ENCODE results near the gene RTL10. TPM values are rescaled to one million over a fixed set of nuclear protein-coding genes. Genes with fewer than 3 reads are reported as not detected.

Gene RTL10
- polyA plus RNA-seq, 2 donors = 8.1 to 13.8 TPM

DNA sequence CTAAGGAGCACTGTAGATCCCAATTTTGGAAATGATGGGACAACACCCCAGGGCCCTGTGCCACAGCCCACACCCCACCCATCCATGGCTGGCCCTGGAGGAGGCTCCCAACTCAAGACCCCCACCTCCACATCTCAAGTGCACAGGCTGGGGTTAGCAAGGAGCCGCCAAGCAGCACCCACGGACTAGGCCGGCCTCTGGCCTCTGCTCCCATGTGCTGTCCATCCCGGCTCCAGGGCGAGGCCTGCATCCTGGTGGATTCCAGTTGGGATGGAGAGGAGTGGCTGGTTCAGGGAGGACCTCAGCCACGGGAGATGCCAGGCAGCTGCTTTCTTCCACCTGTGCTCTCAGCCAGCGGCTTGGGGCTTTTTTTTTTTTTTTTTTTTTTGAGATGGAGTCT lies 43.5 kb upstream of the RTL10 start:
- 92 to 93% methylated on average over 7 of the region's 7 CpGs for WGBS, 2 donors
- H3K36me3 ChIP-seq (ENCODE audit: control insufficient read depth in 2 of 2, insufficient read depth in 2 of 2, low read length in 1 of 2) = peaks cover 4 to 24% of the 10 kb centered on the region in 2 donors

DNA sequence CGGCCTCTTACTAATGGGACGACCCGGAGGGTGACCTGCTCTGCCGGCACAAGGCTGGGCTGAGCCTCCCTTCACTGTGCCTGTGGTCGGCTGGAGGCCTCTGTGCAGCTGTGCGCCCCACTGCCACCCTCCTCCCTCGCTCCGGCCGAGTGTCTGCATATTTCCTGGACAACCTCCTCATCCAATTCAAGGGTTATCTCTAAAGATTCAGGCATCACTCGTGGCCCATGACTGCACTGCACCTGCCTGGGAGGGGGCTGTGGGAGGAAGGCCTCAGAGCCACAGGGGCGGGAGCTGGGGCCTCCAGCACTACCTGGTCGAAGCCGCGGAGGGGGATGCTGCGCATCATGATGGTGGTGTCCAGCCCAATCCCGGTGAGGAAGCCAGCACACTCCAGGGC lies 43.1 kb upstream of the RTL10 start:
- Histone ChIP-seq H3K27me3 (ENCODE audit: control insufficient read depth in 1 of 2, insufficient read depth in 2 of 2, low read length in 2 of 2) (no peaks in the 10 kb centered on the region), H3K27ac (ENCODE audit: low read depth in 2 of 2, low read length in 1 of 2) (no peak overlapping the region), H3K36me3 (ENCODE audit: control insufficient read depth in 2 of 2, insufficient read depth in 2 of 2, low read length in 1 of 2) (peaks cover 4 to 26% of the 10 kb centered on the region in 2 donors), H3K4me3 (ENCODE audit: low read depth in 1 of 2, low read length in 2 of 2) (no peak overlapping the region), H3K4me1 (ENCODE audit: control insufficient read depth in 2 of 2, insufficient read depth in 2 of 2, low read length in 1 of 2) (no peaks in the 10 kb centered on the region), H3K9me3 (ENCODE audit: control insufficient read depth in 2 of 2, insufficient read depth in 1 of 2, low read depth in 1 of 2, low read length in 1 of 2) (no peaks in the 10 kb centered on the region)
- WGBS, 2 donors = 93 to 94% methylated on average over 16 of the region's 16 CpGs

More for the DNA sequence above, 43.5 kb upstream of the RTL10 start:
- Histone ChIP-seq H3K9me3 (ENCODE audit: control insufficient read depth in 2 of 2, insufficient read depth in 1 of 2, low read depth in 1 of 2, low read length in 1 of 2) (no peaks in the 10 kb centered on the region), H3K27ac (ENCODE audit: low read depth in 2 of 2, low read length in 1 of 2) (no peak overlapping the region), H3K27me3 (ENCODE audit: control insufficient read depth in 1 of 2, insufficient read depth in 2 of 2, low read length in 2 of 2) (no peaks in the 10 kb centered on the region), H3K4me1 (ENCODE audit: control insufficient read depth in 2 of 2, insufficient read depth in 2 of 2, low read length in 1 of 2) (no peaks in the 10 kb centered on the region), H3K4me3 (ENCODE audit: low read depth in 1 of 2, low read length in 2 of 2) (no peak overlapping the region)

DNA sequence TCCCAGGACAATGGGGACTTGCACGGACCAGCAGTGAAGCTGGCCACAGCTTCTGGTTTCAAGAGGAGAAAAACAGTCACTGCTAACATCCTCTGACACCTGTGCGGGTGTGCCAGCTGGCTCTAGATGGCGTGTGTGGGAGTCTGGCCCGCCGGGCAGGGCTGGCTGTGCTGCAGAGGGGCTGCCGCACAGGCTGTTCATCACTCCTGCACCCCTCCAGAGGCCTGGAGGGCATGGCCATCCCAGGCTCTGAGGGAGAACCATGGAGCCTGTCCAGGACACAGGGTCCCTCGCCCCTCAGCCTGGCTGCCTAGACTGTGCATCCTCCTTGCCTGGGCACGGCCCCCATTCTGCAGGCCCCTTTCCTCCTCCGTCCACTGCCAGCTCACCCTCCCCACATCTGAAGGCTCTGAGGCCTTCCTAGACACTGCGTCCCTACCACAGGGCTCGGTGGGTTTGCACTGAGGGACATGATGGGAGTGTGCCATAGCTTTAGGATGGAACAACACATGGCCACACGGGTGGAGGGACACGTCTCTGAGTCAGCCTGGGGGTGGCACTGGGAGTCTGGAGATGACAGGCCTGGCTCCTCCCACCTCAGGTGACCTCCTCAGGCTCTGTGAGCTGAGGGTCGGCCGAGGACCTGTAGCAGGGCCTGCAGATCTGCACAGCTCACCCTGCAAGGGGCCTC lies 42.1 kb upstream of the RTL10 start:
- no peaks in the 10 kb centered on the region for H3K9me3 ChIP-seq (ENCODE audit: control insufficient read depth in 2 of 2, insufficient read depth in 1 of 2, low read depth in 1 of 2, low read length in 1 of 2)
- peaks cover 4 to 7% of the 10 kb centered on the region in 2 donors for H3K4me1 ChIP-seq (ENCODE audit: control insufficient read depth in 2 of 2, insufficient read depth in 2 of 2, low read length in 1 of 2)
- no peaks in the 10 kb centered on the region for H3K27me3 ChIP-seq (ENCODE audit: control insufficient read depth in 1 of 2, insufficient read depth in 2 of 2, low read length in 2 of 2)
- H3K27ac ChIP-seq (ENCODE audit: low read depth in 2 of 2, low read length in 1 of 2) = no peak overlapping the region
- no peak overlapping the region for H3K4me3 ChIP-seq (ENCODE audit: low read depth in 1 of 2, low read length in 2 of 2)
- peaks cover 4 to 26% of the 10 kb centered on the region in 2 donors for H3K36me3 ChIP-seq (ENCODE audit: control insufficient read depth in 2 of 2, insufficient read depth in 2 of 2, low read length in 1 of 2)
- 58 to 60% methylated on average over 15 of the region's 15 CpGs for WGBS, 2 donors

DNA sequence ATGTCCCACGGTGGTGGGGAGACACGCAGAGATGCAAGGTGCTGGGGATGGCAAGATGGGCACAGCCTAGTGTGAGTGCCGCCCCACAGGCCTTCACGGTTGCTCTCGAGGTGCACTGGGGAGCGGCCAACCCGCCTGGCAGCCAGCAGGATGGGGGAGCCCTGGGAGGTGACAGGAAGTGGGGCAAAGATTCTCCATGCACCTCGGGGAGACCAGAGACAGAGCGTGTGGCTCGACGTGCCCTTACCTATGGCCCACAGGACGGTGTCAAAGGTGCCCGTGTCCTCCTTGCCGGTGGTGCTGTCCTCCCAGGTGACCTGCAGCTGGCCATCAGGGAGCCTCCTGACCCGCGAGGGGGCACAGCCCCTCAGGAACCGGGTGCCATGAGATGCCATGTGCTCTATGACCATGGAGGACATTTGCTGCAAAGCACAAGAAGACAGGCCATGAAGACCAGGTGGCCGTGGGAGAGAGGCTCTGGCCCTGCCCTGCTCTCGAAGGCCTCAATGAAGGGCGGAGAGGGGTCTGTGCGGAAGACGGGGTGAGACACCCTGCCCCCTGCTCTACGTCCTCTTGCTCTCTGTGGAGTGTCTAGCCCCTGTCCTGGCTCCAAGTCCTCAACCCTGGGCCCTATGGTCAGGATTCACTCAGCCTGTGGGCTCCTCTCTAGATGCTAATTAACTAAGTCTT lies 40.6 kb upstream of the RTL10 start:
- WGBS, 2 donors = 92 to 94% methylated on average over 19 to 23 of the region's 23 CpGs
- Histone ChIP-seq H3K27me3 (ENCODE audit: control insufficient read depth in 1 of 2, insufficient read depth in 2 of 2, low read length in 2 of 2) (no peaks in the 10 kb centered on the region), H3K27ac (ENCODE audit: low read depth in 2 of 2, low read length in 1 of 2) (no peak overlapping the region), H3K4me1 (ENCODE audit: control insufficient read depth in 2 of 2, insufficient read depth in 2 of 2, low read length in 1 of 2) (peaks cover 8 to 15% of the 10 kb centered on the region in 2 donors), H3K4me3 (ENCODE audit: low read depth in 1 of 2, low read length in 2 of 2) (no peak overlapping the region), H3K9me3 (ENCODE audit: control insufficient read depth in 2 of 2, insufficient read depth in 1 of 2, low read depth in 1 of 2, low read length in 1 of 2) (no peaks in the 10 kb centered on the region), H3K36me3 (ENCODE audit: control insufficient read depth in 2 of 2, insufficient read depth in 2 of 2, low read length in 1 of 2) (peaks cover 4 to 22% of the 10 kb centered on the region in 2 donors)

DNA sequence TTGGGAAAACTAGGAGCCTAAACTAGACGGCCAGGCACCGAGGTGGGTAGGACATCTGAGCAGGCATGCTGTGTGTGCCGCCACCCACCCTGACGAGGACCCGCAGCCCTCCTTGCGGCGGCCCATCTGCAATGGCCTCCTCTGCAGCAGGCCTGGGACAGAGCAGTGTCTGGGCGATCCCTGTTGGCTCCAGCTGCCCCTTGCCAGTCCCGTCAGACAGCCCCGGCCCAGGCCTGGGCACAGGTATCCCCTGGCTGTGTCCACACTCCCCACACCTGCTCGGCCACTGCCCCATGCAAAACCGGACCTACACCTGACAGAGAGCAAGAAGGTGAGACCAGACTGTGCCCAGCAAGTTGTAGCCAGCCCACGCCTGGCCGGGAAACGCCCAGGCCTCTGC lies 38.7 kb upstream of the RTL10 start:
- Histone ChIP-seq H3K27me3 (ENCODE audit: control insufficient read depth in 1 of 2, insufficient read depth in 2 of 2, low read length in 2 of 2) (no peaks in the 10 kb centered on the region), H3K36me3 (ENCODE audit: control insufficient read depth in 2 of 2, insufficient read depth in 2 of 2, low read length in 1 of 2) (peaks cover 0 to 13% of the 10 kb centered on the region in 2 donors), H3K4me3 (ENCODE audit: low read depth in 1 of 2, low read length in 2 of 2) (no peak overlapping the region), H3K4me1 (ENCODE audit: control insufficient read depth in 2 of 2, insufficient read depth in 2 of 2, low read length in 1 of 2) (peaks cover 8 to 17% of the 10 kb centered on the region in 2 donors), H3K9me3 (ENCODE audit: control insufficient read depth in 2 of 2, insufficient read depth in 1 of 2, low read depth in 1 of 2, low read length in 1 of 2) (no peaks in the 10 kb centered on the region), H3K27ac (ENCODE audit: low read depth in 2 of 2, low read length in 1 of 2) (no peak overlapping the region)
- 91 to 92% methylated on average over 15 of the region's 15 CpGs for WGBS, 2 donors

DNA sequence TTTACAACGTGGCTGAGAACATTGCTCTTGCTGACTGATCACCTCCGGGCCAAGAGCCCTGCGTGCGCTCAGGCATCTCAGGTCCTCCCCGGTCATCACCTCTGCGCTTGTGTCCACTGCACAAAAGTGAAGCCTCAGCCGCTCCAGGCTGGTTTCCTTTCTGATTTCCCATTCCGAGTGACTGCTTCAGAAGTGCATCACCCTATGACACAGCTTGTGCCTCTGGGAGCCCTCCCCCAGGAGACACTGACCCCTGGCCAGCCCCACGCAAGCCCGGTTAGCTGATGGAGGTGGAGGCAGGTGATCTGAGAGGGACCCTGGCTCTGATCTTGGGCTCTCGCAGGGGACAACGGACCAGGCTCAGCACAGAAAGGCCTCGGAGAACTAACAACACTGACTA lies 38.3 kb upstream of the RTL10 start:
- Histone ChIP-seq H3K27me3 (ENCODE audit: control insufficient read depth in 1 of 2, insufficient read depth in 2 of 2, low read length in 2 of 2) (no peaks in the 10 kb centered on the region), H3K36me3 (ENCODE audit: control insufficient read depth in 2 of 2, insufficient read depth in 2 of 2, low read length in 1 of 2) (peaks cover 0 to 13% of the 10 kb centered on the region in 2 donors), H3K4me3 (ENCODE audit: low read depth in 1 of 2, low read length in 2 of 2) (no peak overlapping the region), H3K27ac (ENCODE audit: low read depth in 2 of 2, low read length in 1 of 2) (no peak overlapping the region), H3K4me1 (ENCODE audit: control insufficient read depth in 2 of 2, insufficient read depth in 2 of 2, low read length in 1 of 2) (peaks cover 8 to 21% of the 10 kb centered on the region in 2 donors), H3K9me3 (ENCODE audit: control insufficient read depth in 2 of 2, insufficient read depth in 1 of 2, low read depth in 1 of 2, low read length in 1 of 2) (no peaks in the 10 kb centered on the region)
- WGBS, 2 donors = 84 to 85% methylated on average over 13 of the region's 13 CpGs

DNA sequence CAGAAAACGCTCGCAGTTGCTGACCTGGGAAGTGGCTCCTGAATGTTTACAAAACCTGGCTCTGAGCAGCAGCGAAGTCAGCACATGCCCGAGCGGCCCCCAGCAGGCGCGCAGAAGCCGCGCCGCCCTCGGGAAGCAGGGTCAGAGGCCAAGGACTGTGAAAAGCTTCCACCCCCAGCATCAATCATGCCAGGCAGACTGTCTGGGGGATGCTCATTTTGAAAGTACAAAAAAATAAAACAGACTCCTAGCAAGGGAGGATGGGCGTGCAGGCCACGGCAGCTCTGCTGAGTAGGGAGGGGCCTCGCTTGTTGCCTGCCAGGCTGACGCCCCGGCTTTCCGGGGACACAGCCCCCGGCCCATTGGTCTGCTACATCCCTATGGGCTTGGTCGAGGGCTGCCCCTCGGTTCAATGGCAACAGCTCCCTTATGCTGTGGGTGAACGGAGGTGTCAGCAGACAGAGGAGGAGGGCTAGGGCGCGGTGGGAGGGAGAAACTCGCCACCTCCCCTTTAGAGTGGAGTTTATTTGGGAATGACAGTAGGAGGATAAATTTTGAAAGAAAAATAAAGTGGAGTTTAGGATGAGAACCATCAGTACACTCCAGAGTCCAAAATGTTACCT lies 37.7 kb upstream of the RTL10 start:
- Histone ChIP-seq H3K4me3 (ENCODE audit: low read depth in 1 of 2, low read length in 2 of 2) (no peak overlapping the region), H3K4me1 (ENCODE audit: control insufficient read depth in 2 of 2, insufficient read depth in 2 of 2, low read length in 1 of 2) (peaks cover 8 to 22% of the 10 kb centered on the region in 2 donors), H3K27ac (ENCODE audit: low read depth in 2 of 2, low read length in 1 of 2) (peak overlapping the region; percentile 29 to 59), H3K36me3 (ENCODE audit: control insufficient read depth in 2 of 2, insufficient read depth in 2 of 2, low read length in 1 of 2) (peaks cover 0 to 13% of the 10 kb centered on the region in 2 donors), H3K9me3 (ENCODE audit: control insufficient read depth in 2 of 2, insufficient read depth in 1 of 2, low read depth in 1 of 2, low read length in 1 of 2) (no peaks in the 10 kb centered on the region), H3K27me3 (ENCODE audit: control insufficient read depth in 1 of 2, insufficient read depth in 2 of 2, low read length in 2 of 2) (no peaks in the 10 kb centered on the region)
- WGBS, 2 donors = 30 to 40% methylated on average over 24 of the region's 24 CpGs

DNA sequence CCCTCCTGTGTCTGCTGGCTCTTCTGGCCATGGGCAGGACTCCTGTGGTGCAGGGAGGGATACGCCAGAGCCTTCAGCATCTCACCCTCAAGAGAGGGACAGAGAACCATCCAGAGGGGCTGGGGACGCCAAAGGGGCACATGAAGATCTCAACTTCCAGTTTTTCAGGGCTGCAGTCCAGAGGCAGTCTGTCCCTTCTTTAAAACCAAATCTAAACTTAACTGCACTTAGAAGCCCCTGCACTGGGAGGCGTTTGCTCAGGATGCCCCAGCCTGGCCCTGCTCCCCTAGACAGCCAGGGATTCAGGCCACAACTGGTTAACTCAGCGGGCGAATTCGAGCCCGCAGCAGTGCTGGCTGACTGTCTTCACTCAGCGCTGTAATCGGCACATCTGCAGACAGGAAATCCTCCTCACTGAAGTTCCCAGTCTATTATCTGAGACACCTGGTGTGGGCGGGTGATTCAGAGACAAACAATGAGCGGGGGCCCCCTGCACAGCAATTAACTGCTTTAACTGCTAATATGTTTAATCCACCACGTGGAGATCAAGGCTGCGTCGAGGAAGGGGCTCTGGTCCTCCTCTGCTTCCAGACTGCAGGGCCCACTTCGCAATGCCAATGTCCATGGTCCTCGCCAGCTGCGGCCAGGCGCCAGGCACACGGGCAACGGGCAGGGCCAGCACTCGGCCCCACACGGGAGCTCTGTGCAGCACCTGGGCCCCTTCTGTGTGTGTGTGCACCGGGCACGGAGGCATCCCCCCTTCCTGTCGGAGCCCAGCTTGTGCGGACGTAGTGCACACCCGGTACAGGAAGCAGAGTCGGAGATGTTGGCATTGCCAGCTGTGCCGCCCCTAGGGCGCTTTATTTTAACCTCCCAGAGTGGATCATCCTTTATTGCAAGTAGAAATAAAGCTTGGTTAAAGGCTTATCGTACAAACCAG lies 36.9 kb upstream of the RTL10 start:
- no peak overlapping the region for H3K4me3 ChIP-seq (ENCODE audit: low read depth in 1 of 2, low read length in 2 of 2)
- peaks cover 0 to 13% of the 10 kb centered on the region in 2 donors for H3K36me3 ChIP-seq (ENCODE audit: control insufficient read depth in 2 of 2, insufficient read depth in 2 of 2, low read length in 1 of 2)

More for the DNA sequence above, 36.9 kb upstream of the RTL10 start:
- Histone ChIP-seq H3K9me3 (ENCODE audit: control insufficient read depth in 2 of 2, insufficient read depth in 1 of 2, low read depth in 1 of 2, low read length in 1 of 2) (no peaks in the 10 kb centered on the region), H3K27me3 (ENCODE audit: control insufficient read depth in 1 of 2, insufficient read depth in 2 of 2, low read length in 2 of 2) (no peaks in the 10 kb centered on the region), H3K4me1 (ENCODE audit: control insufficient read depth in 2 of 2, insufficient read depth in 2 of 2, low read length in 1 of 2) (peaks cover 8 to 24% of the 10 kb centered on the region in 2 donors), H3K27ac (ENCODE audit: low read depth in 2 of 2, low read length in 1 of 2) (peak overlapping the region; percentile 39 to 59)
- WGBS, 2 donors = 22 to 30% methylated on average over 32 of the region's 32 CpGs

Data from esophagus (tissue), 2 donors.